Measurements from ENCODE around the gene CAP1.

CAP1 gene

GRCh38 chr1:40058097-40058452, 17.5 kb downstream of the CAP1 start:
- Histone ChIP-seq H3K9me3 (replicated peaks; ENCODE audit: insufficient read depth, low read length) (no peaks in the 10 kb centered on the region), H3K27ac (ENCODE audit: low read length) (peak overlapping the region; percentile 84; the same call in 1 of the 2 replicates), H3K27me3 (replicated peaks; ENCODE audit: insufficient read depth, low read length) (no peaks in the 10 kb centered on the region), H3K9me2 (replicated peaks; ENCODE audit: insufficient read depth, low read length) (no peaks in the 10 kb centered on the region), H3K4me3 (ENCODE audit: low read length) (peak overlapping the region; percentile 46), H3K79me2 (ENCODE audit: low read length) (peaks cover 89% of the 10 kb centered on the region), H3F3A (ENCODE audit: insufficient read depth, low read length) (peaks cover 40% of the 10 kb centered on the region), H3K9ac (ENCODE audit: low read length) (no peak overlapping the region), H3K4me1 (ENCODE audit: low read length) (peaks cover 68% of the 10 kb centered on the region), H3K4me2 (ENCODE audit: low read depth, low read length) (peak overlapping the region; percentile 97), H2AFZ (ENCODE audit: low read length) (no peak overlapping the region), H4K20me1 (ENCODE audit: insufficient read depth, low read length) (no peaks in the 10 kb centered on the region), H3K36me3 (replicated peaks; ENCODE audit: insufficient read depth, low read length) (peaks cover 18% of the 10 kb centered on the region)
- TF ChIP-seq EZH2phosphoT487 (IDR thresholded peaks at IDR 0.05; ENCODE audit: low read length) (no peak), EZH2 (optimal IDR thresholded peaks at IDR 0.05; ENCODE audit: low read depth, low read length) (no peak)
- TF ChIP-seq, protein P1, sequence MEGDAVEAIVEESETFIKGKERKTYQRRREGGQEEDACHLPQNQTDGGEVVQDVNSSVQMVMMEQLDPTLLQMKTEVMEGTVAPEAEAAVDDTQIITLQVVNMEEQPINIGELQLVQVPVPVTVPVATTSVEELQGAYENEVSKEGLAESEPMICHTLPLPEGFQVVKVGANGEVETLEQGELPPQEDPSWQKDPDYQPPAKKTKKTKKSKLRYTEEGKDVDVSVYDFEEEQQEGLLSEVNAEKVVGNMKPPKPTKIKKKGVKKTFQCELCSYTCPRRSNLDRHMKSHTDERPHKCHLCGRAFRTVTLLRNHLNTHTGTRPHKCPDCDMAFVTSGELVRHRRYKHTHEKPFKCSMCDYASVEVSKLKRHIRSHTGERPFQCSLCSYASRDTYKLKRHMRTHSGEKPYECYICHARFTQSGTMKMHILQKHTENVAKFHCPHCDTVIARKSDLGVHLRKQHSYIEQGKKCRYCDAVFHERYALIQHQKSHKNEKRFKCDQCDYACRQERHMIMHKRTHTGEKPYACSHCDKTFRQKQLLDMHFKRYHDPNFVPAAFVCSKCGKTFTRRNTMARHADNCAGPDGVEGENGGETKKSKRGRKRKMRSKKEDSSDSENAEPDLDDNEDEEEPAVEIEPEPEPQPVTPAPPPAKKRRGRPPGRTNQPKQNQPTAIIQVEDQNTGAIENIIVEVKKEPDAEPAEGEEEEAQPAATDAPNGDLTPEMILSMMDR (IDR thresholded peaks at IDR 0.05; ENCODE audit: low read length) = no peak
- DNase-seq = no peak

DNA sequence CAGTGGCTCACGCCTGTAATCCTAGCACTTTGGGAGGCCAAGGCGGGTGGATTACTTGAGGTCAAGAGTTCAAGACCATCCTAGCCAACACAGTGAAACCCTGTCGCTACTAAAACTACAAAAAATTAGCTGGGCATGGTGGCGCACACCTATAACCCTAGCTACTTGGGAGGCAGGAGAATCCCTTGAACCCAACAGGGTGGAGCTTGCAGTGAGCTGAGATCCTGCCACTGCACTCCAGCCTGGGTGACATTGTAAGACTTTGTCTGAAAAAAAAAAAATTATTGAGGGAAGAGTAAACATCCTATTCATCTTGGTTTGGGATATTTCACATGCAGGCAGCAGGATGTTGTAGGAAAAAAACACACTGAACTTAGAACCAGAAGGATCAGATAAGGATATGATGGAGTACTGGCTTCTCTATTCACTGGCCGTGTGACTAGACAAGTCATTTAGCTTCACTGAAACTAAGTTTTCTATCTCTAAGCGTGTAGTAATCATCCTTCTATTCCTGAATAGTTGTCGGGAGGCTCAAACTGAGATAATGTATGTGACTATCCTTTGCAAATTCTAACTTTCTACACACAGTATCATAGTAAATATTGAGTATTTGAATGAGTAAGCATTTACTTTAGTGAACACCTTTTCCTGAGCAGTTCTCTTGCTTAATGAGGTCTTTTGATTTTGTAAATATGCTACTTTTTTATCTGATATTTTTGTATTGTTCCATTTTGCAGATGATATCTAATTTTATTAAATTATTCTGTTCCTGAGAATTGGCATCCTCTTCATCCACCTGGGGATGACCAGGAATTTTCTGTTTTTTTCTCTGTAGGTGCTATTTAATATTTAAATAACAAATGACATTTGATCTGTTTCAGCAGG, 18.2 kb downstream of the CAP1 start:
- H2AFZ ChIP-seq (ENCODE audit: low read length) = no peak overlapping the region
- TF ChIP-seq EZH2phosphoT487 (IDR thresholded peaks at IDR 0.05; ENCODE audit: low read length) (no peak), EZH2 (optimal IDR thresholded peaks at IDR 0.05; ENCODE audit: low read depth, low read length) (no peak)
- TF ChIP-seq, protein P1 (IDR thresholded peaks at IDR 0.05; ENCODE audit: low read length) = no peak
- peak overlapping the region; percentile 97 for H3K4me2 ChIP-seq (ENCODE audit: low read depth, low read length)
- peak overlapping the region; percentile 84 for H3K27ac ChIP-seq (ENCODE audit: low read length)
- no peaks in the 10 kb centered on the region for H3K9me3 ChIP-seq (replicated peaks; ENCODE audit: insufficient read depth, low read length)
- peak overlapping the region; percentile 47; the same call in 1 of the 2 replicates for H3K9ac ChIP-seq (ENCODE audit: low read length)
- no peaks in the 10 kb centered on the region for H3K9me2 ChIP-seq (replicated peaks; ENCODE audit: insufficient read depth, low read length)
- H3K27me3 ChIP-seq (replicated peaks; ENCODE audit: insufficient read depth, low read length) = no peaks in the 10 kb centered on the region
- no peak for DNase-seq
- H3F3A ChIP-seq (ENCODE audit: insufficient read depth, low read length) = peaks cover 44% of the 10 kb centered on the region
- peak overlapping the region; percentile 46 for H3K4me3 ChIP-seq (ENCODE audit: low read length)
- no peaks in the 10 kb centered on the region for H4K20me1 ChIP-seq (ENCODE audit: insufficient read depth, low read length)
- H3K36me3 ChIP-seq (replicated peaks; ENCODE audit: insufficient read depth, low read length) = peaks cover 18% of the 10 kb centered on the region
- peaks cover 85% of the 10 kb centered on the region for H3K79me2 ChIP-seq (ENCODE audit: low read length)
- H3K4me1 ChIP-seq (ENCODE audit: low read length) = peaks cover 72% of the 10 kb centered on the region

- Histone ChIP-seq H3K4me1 (ENCODE audit: low read length) (peaks cover 79% of the 10 kb centered on the region), H3K79me2 (ENCODE audit: low read length) (peaks cover 78% of the 10 kb centered on the region), H3K36me3 (replicated peaks; ENCODE audit: insufficient read depth, low read length) (peaks cover 18% of the 10 kb centered on the region), H3K4me2 (ENCODE audit: low read depth, low read length) (peak overlapping the region; percentile 97), H3K9me3 (replicated peaks; ENCODE audit: insufficient read depth, low read length) (no peaks in the 10 kb centered on the region), H3K27ac (ENCODE audit: low read length) (peak overlapping the region; percentile 84), H4K20me1 (ENCODE audit: insufficient read depth, low read length) (no peaks in the 10 kb centered on the region), H3K4me3 (ENCODE audit: low read length) (peak overlapping the region; percentile 46), H3K27me3 (replicated peaks; ENCODE audit: insufficient read depth, low read length) (no peaks in the 10 kb centered on the region), H3K9me2 (replicated peaks; ENCODE audit: insufficient read depth, low read length) (no peaks in the 10 kb centered on the region), H2AFZ (ENCODE audit: low read length) (no peak overlapping the region), H3K9ac (ENCODE audit: low read length) (peak overlapping the region; percentile 47; the same call in 1 of the 2 replicates), H3F3A (ENCODE audit: insufficient read depth, low read length) (peaks cover 51% of the 10 kb centered on the region)
- DNase-seq = peak; percentile 62
- TF ChIP-seq EZH2phosphoT487 (IDR thresholded peaks at IDR 0.05; ENCODE audit: low read length) = no peak
- TF ChIP-seq, protein P1 (IDR thresholded peaks at IDR 0.05; ENCODE audit: low read length) = peak; percentile 41
Measured at GRCh38 chr1:40059338-40059959, 18.9 kb downstream of the CAP1 start.
